ENCODE data around the gene SUN2. TPM values are rescaled to one million over a fixed set of nuclear protein-coding genes. Genes with fewer than 3 reads are reported as not detected.

Gene SUN2
- total and polyA plus RNA-seq, 2 of the 4 experiments (the other 2 are of a cell fraction), result 27.8 to 50.0 TPM

GRCh38 chr22:38750104-38750503 lies 5.7 kb downstream of the SUN2 start:
- Histone ChIP-seq H3K4me2 (ENCODE audit: low read depth, low read length) (no peak overlapping the region), H2BK5ac (ENCODE audit: low read depth, low read length, poor library complexity, severe bottlenecking) (no peak overlapping the region), H2AK5ac (ENCODE audit: low read depth, low read length) (no peak overlapping the region), H3K9me1 (ENCODE audit: insufficient read depth, low read length) (peaks cover 7% of the 10 kb centered on the region; the same call in 1 of the 2 replicates), H3K23ac (ENCODE audit: low read depth, low read length) (no peak overlapping the region), H3K27me3 (ENCODE audit: control insufficient read depth, insufficient read depth, low read length) (no peaks in the 10 kb centered on the region), H3K4ac (ENCODE audit: low read depth, low read length) (no peak overlapping the region), H2BK15ac (ENCODE audit: low read depth, low read length) (no peak overlapping the region), H3K9ac (ENCODE audit: low read depth, low read length) (no peak overlapping the region), H4K91ac (ENCODE audit: insufficient read depth, low read depth, low read length) (no peak overlapping the region), H3K36me3 (ENCODE audit: control insufficient read depth, insufficient read depth, low read length) (peaks cover 57% of the 10 kb centered on the region), H2AK9ac (replicated peaks; ENCODE audit: low read depth, low read length, poor library complexity) (no peak overlapping the region), H2AFZ (replicated peaks; ENCODE audit: low read length, poor library complexity) (no peak overlapping the region), H3K79me1 (ENCODE audit: low read depth in 1 of 2, low read length in 2 of 2) (peaks cover 23 to 66% of the 10 kb centered on the region in 2 experiments), H4K5ac (ENCODE audit: low read depth, low read length) (no peak overlapping the region), H3K27ac (ENCODE audit: insufficient read depth, low read length) (no peak overlapping the region), H3K56ac (ENCODE audit: extremely low read depth, insufficient read depth, low read length) (no peak overlapping the region), H3K14ac (replicated peaks; ENCODE audit: low read depth, low read length) (no peak overlapping the region), H2BK20ac (ENCODE audit: low read depth, low read length) (no peak overlapping the region), H3K9me3 (ENCODE audit: control insufficient read depth, insufficient read depth, low read length) (no peaks in the 10 kb centered on the region), H4K20me1 (ENCODE audit: insufficient read depth, low read length) (peaks cover 2% of the 10 kb centered on the region; the same call in 1 of the 2 replicates), H2BK120ac (ENCODE audit: low read depth, low read length) (no peak overlapping the region), H3K4me1 (ENCODE audit: control insufficient read depth, insufficient read depth, low read length) (peaks cover 10% of the 10 kb centered on the region), H3K4me3 (ENCODE audit: insufficient read depth, low read depth, low read length) (no peak overlapping the region), H4K8ac (ENCODE audit: low read depth in 2 of 2, low read length in 2 of 2) (no peak overlapping the region), H3K18ac (ENCODE audit: low read depth, low read length) (no peak overlapping the region)
- WGBS, 2 experiments (ENCODE audit: extremely low coverage in 2 of 2, insufficient read length in 1 of 2), result no CpG with 5 or more reads among the region's 14 CpGs
- POLR2A ChIA-PET (ENCODE audit: unreplicated experiment), result no interaction called here
- CTCF ChIA-PET, result no interaction called here
- ATAC-seq (ENCODE audit: low read depth) (no peak), DNase-seq (no peak)
- no TSS peak for BruUV-seq (replicated peaks)
- TF ChIP-seq MAZ (IDR thresholded peaks at IDR 0.05; ENCODE audit: borderline replicate concordance, low read depth, low read length) (no peak), CEBPB (IDR thresholded peaks at IDR 0.05; ENCODE audit: low read depth, low read length) (no peak), CHD1 (IDR thresholded peaks at IDR 0.05; ENCODE audit: low read depth, low read length) (no peak), USF2 (IDR thresholded peaks at IDR 0.05; ENCODE audit: low read depth, low read length) (no peak), SMC3 (IDR thresholded peaks at IDR 0.05; ENCODE audit: low read depth, low read length) (no peak), MXI1 (IDR thresholded peaks at IDR 0.05; ENCODE audit: borderline replicate concordance, low read depth, low read length) (no peak), CTCF (conservative IDR thresholded peaks at IDR 0.05; ENCODE audit: low read depth, low read length) (no peak), FOS (IDR thresholded peaks at IDR 0.05; ENCODE audit: low read depth, low read length) (no peak), MAFK (IDR thresholded peaks at IDR 0.05; ENCODE audit: low read depth, low read length) (no peak), RAD21 (IDR thresholded peaks at IDR 0.05; ENCODE audit: low read length) (no peak), RFX5 (IDR thresholded peaks at IDR 0.05; ENCODE audit: low read depth, low read length) (no peak)
- intact Hi-C loops (cut with micrococcal nuclease) (no loop called here), dilution Hi-C loops (cut with HindIII; ENCODE audit: low sequenced_read_pairs, unreplicated experiment) (no loop called here), in situ Hi-C loops (cut with MboI; ENCODE audit: low sequenced_read_pairs) (no loop called here)
